Kidney glomerular epithelial cell (primary cell): Measurements from ENCODE around the gene RAB39A.

Experiments used
- DNase-seq: peaks from one replicate; lab custom pipeline; 2025; lab: John Stamatoyannopoulos, UW

RAB39A gene

DNA sequence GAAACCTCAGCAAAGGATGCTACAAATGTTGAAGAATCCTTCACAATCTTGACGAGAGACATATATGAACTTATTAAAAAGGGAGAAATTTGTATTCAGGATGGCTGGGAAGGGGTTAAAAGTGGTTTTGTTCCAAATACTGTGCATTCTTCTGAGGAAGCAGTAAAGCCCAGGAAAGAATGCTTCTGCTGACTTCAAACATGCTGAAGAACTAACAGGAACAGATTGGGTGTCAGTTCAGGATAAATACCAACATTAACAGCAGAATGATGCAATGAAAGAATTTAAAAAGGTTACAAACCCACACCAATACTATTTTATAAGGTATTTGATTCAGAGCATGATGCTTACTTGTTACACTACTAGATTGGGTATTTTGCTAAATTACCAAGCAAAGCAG lies 33.9 kb downstream of the RAB39A start:
- no peak for DNase-seq

DNA sequence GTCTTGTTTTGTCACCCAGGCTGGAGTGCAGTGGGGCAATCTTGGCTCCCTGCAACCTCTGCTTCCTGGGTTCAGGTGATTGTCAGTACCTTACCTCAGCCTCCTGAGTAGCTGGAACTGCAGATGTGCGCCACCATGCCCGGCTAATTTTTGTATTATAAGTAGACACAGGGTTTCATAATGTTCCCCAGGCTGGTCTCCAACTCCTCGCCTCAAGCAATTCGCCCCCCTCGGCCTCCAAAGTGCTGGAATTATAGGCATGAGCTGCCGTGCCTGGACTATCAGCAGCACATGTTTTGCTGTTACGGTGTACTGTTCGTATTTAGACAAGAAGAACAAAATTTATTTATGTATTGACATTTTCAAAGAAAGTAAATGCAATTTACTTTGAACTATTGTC lies 34.8 kb downstream of the RAB39A start:
- no peak for DNase-seq

DNA sequence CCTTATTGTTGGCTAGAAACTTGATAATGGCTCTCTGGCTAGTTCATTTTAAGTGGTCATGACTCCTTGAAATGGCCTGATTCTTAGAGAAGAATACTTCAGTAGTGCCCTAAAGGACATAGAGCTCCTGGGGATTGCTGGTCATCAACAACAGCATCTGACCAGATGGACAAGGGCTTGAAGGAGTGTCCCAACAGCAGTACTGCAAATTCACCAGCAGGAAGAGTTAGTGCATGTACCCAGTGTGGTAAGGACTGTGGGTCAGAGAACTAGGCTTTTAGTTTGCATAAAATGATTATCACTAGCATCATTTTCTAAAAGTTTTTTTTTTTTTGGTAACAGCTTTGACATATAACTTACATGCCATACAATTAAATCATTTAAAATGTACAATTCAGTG lies 41.0 kb downstream of the RAB39A start:
- DNase-seq: no peak

DNA sequence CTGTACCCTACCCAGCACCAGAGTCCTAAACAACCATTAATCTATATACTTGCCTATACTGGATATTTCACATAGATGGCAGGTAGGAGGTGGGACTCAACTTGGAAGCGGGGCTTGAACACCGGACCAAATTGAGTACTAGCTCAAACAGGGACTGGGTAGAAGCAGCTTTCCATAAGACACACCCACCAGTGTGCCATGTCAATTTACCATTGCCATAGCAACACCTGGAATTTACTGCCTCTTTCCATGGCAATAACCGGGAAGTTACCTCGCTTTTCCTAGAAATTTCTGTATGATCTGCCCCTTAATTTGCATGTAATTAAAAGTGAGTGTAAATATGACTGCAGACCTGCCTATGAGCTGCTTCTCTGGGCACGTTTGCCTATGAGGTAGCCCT lies 41.8 kb downstream of the RAB39A start:
- DNase-seq: no peak

DNA sequence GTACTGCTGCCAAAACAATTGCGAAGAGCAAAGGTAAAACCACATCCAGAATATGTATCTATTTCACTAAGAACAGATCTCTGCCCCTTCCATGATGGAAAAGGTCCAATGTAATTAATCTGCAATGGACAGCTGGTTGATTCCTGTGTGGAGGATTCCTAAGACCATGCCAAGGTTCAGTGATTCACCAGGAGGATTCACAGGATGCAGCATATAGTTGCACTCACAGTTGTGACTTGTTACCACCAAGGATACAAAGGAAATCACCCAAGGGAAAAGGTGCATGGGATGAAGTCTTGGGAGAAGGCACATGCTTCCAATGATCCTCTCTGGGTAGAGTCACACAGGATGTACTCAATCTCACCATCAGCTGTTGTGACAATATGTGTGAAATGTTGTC lies 45.4 kb downstream of the RAB39A start:
- DNase-seq: no peak

DNA sequence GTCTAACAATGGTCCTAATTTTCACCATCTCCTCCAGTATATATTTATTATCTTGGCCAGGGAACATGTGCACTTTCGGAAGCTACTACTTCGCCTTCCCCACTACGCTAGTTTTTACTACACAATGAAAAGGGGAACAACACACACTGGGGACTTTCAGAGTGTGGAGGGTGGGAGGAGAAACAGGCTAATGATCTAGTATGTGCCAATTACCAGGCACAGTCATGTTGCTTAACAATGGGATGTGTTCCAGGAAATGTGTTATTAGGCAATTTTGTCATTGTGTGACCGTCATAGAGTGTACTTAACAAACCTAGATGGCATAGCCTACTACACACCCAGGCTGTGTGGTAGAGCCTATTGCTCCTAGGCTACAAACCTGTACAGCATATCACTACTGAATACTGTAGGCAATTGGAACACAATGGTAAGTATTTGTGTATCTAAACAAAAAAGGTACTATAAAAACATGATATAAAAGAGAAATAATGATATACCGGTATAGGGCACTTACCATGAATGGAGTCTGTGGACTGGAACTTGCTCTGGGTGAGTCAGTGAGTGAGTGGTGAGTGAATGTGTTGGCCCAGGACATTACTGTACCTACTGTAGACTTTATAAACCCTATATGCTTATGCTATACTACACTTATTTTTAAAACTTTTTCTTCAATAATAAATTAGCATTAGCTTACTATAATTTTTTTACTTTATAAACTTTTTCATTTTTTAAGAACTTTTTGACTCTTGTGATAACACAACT lies 60.3 kb downstream of the RAB39A start:
- DNase-seq: no peak

DNA sequence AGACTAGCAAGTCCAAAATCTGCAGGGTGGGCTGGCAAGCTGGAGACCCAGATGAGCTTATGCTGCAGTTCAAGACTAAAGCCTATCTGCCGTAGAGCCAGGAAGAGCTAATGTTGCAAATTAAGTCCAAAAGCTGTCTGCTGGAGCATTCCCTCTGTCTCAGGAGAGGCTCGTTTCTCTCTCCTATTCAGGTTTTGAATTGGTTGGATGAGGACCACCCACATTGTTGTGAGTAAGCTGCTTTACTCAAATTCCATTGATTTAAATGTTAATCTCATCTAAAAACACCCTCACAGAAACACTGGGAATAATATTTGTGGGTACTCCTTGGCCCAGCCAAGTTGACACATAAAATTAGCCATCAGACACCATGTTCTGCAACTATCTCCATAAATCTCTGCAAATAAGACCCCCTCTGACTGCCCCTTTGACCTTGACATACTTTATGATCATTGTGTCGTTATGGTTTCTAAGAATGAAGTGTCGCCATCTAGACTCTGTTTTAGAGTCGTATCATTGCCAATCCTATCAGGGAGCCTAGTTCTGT lies 63.7 kb downstream of the RAB39A start:
- no peak for DNase-seq

DNA sequence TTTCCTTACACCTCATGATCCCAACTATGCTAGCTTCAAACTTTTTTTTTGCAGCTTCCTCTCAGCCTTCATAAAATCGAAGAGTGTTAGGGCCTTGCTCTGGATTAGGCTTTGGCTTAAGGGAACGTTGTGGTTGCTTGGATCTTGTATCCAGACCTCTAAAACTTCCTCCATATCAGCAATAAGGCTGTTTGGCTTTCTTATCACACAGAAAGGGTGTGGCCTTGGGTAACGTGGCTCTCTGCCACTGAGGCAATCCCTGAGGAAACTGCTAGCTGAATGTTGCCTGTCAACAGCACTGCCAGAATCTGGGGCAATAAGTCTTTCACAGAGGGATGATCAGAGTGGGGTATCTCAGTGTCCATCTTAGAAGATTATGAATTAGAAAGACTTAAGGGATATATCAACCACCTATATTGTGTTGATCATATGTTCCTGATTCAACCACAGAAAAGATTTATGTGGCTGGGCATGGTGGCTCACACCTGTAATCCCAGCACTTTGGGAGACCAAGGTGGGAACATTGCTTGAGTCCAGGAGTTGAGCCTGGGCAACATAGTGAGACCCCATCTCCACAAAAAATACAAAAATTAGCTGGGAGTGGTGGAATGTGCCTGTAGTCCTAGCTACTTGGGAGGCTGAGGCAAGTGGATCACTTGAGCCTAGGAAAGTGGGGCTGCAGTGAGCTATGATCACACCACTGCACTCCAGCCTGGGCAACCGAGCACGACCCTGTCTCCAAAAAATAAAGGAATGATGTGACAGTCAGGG lies 67.9 kb downstream of the RAB39A start:
- no peak for DNase-seq

DNA sequence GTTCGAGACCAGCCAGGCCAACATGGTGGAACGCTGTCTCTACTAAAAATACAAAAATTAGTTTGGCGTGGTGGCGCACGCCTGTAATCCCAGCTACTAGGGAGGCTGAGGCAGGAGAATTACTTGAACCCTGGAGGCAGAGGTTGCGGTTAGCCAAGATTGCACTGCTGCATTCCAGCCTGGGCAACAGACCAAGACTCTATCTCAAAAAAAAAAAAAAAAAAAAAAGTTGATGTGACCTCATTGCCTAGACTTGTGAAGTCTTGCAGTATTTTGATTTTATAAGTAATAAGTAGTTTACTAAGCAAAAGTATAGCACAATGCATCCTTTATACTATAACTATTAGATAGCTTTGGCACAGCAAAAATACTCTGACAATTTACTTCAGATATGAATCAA lies 70.5 kb downstream of the RAB39A start:
- no peak for DNase-seq

DNA sequence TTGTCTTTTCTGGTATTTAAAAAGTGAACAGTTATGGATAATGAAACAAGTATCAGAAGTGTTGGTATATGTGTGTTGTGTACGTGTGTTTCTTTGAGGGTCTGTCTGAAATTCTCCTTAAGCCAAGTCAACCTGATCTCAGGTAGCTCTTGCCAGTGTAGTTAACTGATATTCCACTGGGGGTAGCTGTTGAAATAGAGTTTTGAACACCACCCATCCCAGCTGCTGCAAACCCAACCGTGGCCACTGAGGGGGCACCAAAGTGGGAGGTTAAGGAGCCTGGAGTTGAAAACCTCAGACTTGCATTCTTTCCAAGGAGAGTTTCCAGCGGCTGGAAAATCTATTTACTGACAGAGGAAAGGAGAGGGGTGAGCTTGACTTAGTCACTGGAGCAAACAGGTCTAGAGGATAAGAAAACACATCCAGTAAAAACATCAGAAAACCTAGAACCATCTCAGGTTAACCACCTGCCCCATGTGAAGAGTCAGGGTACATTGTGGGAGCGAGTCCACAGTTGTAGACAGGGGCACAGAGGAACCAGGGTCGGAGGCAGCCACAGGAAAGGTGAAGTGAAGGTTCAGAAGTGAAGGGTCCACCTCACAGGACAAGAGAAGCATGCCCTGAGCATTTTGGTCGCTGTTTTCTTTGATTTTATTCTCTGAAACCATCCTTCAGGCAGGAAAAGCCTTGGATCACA lies 71.7 kb downstream of the RAB39A start:
- peak; percentile 66 for DNase-seq

DNA sequence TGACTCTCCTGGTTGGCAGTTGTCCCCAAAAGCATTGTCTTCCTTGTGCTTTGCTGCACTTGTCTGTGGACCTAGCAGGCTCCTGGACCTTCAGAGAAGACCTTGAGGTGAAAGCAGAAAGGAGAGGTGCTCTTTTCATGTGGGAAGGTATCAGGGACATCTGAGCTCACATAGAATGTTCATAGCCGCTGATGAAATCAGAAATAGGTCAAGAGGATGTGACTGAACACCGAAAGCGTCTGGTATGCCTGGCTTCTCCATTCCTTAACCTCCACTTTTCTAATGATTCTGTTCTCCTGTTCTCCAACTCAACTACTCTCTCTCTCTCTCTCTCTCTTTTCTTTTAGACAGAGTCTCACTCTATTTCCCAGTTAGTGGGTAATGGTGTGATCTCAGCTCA lies 74.2 kb downstream of the RAB39A start:
- no peak for DNase-seq

DNA sequence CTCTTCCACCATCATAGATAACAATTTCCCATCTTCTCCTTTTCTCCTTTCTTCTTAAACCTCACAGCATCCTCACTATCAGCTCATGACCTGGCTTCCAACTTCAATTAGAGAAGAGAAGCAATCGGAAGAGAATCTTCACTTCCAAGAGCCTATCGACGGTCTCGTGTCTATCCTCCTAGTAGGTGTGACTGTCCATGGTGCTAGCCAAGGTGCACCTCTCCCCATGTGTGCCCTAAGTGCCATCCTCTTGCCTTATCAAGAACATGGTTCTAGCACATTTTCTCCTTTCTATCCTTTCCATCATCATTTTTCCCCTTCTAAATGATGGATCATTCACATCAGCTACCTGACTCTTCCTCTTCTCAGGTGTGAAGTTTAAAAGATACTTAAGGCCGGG lies 75.4 kb downstream of the RAB39A start:
- DNase-seq: no peak

DNA sequence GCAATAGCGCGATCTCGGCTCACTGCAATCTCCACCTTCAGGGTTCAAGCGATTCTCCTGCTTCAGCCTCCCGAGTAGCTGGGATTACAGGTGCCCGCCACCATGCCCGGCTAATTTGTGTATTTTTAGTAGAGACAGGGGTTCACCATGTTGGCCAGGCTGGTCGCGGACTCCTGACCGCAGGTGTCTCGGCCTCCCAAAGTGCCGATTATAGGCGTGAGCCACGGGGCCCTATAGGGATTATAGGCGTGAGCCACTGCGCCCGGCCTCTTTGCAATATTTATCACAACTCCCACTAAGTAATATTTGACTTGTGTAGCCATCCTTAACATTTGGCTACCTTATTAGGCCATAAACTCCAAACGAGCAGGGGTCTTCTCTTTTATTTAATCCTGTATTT lies 79.6 kb downstream of the RAB39A start:
- DNase-seq: no peak

DNA sequence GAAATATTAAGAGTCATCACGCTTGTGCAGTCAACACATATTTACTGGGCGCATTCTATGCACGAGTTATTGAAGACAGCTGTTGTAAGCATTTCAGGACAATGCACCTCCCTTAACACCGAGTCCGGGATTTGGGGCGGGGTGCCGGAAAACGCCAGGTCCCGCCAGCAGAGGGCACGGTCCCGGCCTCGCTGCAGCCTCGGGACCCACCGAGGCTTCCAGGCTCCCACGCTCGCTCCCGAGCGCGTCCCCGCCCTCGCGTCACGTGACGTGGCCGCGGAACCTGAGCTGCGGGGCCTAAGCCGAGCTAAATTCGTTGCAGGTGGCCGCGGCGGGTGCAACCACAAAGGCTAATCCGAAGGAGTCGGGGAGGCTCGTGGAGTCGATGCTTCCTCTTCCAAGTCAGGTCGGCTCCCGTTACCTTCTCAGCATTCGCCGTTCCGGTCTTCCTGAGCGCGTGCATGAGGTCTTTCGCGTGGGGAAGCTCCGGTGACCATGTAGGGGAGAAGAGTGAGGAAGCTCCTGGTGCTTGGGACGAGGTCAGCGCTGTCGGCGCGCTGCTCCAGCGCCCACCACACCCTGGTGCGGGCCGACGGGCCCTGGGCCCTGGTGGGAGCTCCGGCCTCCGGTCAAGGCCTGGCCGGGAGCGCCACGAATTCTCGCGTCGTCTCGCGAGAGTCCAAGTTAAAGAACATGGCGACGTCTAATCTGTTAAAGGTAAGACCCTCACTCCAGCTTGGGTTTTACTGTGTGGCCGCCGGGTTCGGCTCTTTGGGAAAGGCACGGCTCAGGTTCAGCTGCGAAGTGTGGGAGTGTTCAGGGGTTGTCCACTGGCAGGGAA lies 80.6 kb downstream of the RAB39A start, which contains the start of gene CUL5:
TSS of gene CUL5 (plus strand) at position 243 of the 841 bp plus-strand sequence. CDS start at position 694, 451 bp downstream.
- DNase-seq: peak; percentile 61

DNA sequence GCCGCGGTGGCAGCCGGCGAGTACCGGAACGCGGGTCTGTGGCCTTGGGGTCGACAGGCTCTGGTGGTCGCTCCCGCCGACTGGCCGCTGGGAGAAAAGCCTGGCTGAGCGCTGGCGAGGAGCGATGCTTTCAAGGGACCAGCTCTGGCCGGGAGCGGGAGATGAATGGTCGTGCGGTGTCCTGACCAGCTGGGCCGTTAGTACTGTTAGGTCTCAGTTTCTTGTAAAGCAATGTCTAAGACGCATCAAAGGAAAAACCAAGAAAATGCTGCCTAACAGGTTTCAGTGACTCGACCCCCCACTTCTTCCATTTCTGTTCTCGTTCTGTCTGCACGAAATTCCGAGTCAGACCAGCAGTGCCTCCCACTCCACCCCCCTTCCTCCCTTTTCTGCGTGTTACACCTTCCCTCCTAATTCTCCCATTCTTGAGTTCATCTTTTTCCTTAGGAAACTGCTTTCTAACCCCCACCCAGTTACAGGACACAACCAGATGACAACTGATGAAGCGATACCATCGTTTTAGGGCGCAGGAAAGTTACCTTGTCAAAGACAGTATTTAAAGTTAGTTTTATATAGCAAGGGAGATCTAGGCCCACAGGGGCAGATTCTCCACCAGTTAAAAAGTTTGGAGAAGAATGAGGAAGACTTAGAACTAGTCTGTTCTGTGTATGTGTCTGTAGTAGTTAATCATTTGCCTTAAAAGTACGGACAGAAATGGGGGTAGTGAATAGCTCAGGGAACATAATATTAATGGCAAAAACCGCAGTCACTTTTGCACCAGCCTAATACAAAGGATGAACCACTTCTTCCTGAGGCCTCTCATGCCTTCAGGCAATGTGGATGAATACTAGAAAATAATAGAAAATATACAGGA lies 81.5 kb downstream of the RAB39A start:
- peak; percentile 51 for DNase-seq

DNA sequence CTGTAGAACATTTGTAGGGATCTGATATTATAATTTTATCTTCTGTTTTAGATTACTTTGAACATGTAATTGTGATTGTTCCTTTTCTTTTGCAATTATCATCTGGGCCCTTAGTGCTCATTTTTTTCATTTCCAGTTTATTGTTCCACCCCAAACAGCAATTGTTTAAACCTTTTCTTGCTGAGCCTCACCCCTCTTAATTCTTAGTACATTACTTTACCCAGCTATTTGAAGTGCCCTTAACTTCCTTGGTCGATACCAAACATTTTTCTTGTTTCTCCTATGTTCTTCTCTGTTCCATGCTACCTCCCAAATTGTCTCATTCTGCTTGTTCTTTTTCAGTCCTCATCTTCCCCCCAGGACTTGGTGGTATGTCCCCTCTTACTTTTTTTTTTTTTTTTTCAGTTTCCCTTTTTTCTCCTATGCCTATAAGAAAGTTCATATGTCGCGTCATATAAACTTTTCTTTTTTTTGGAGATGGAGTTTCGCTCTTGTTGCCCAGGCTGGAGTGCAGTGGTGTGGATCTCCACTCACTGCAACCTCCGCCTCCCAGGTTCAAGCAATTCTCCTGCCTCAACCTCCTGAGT lies 84.0 kb downstream of the RAB39A start:
- no peak for DNase-seq
